Liver (tissue), 9 donors: ENCODE measurements around the gene URB1. TPM values are rescaled to one million over a fixed set of nuclear protein-coding genes. Genes with fewer than 3 reads are reported as not detected.

Experiments
- DNase-seq: peaks from one replicate; pipeline ENCODE4 v3.0.0-alpha.2; 2017; ENCODE audit warnings: low spot score
- H3K27ac ChIP-seq, 2 donors: one replicate each; pipeline ENCODE4 v1.7.0; 2013; ENCODE audit warnings: inconsistent platforms in 2 of 2, low read length in 2 of 2, control low read depth in 1 of 2, low read depth in 1 of 2, mild to moderate bottlenecking in 1 of 2
- H3K27me3 ChIP-seq, 4 donors: one replicate each; pipeline versions ENCODE4 v1.6.1 to v1.7.0; 2013; ENCODE audit warnings: low read length in 3 of 4, inconsistent platforms in 1 of 4, mild to moderate bottlenecking in 1 of 4, moderate library complexity in 1 of 4; ENCODE audit not compliant: control insufficient read depth in 4 of 4, insufficient read depth in 4 of 4
- H3K36me3 ChIP-seq, 4 donors: one replicate each; pipeline versions ENCODE4 v1.6.1 to v1.7.0; 2013; ENCODE audit warnings: low read length in 3 of 4, mild to moderate bottlenecking in 3 of 4, low read depth in 1 of 4, moderate library complexity in 1 of 4; ENCODE audit not compliant: control insufficient read depth in 4 of 4, insufficient read depth in 3 of 4
- H3K4me1 ChIP-seq, 4 donors: one replicate each; pipeline versions ENCODE4 v1.6.1 to v1.7.0; 2013; ENCODE audit warnings: low read length in 3 of 4, mild to moderate bottlenecking in 3 of 4, moderate library complexity in 1 of 4; ENCODE audit not compliant: control insufficient read depth in 4 of 4, insufficient read depth in 4 of 4
- H3K4me3 ChIP-seq, 3 donors: one replicate each; pipeline versions ENCODE4 v1.6.1 to v1.7.0; 2013; ENCODE audit warnings: low read length in 3 of 3, control low read depth in 1 of 3, low read depth in 1 of 3, mild to moderate bottlenecking in 1 of 3
- H3K9ac ChIP-seq, 2 donors: one replicate each; pipeline ENCODE4 v1.7.0; 2013; ENCODE audit warnings: low read length in 2 of 2, mild to moderate bottlenecking in 2 of 2, moderate library complexity in 2 of 2, control low read depth in 1 of 2, low read depth in 1 of 2
- H3K9me3 ChIP-seq, 4 donors: one replicate each; pipeline versions ENCODE4 v1.6.1 to v1.7.0; 2013; ENCODE audit warnings: low read length in 3 of 4; ENCODE audit not compliant: control insufficient read depth in 4 of 4
- ATF3 ChIP-seq: IDR thresholded peaks from 2 replicates; pipeline ENCODE4 v1.6.1; 2016; ENCODE audit warnings: antibody characterized with exemption
- EGR1 ChIP-seq, 2 donors: IDR thresholded peaks; 2 replicates each; pipeline ENCODE4 v1.6.1; 2016 to 2018; ENCODE audit warnings: antibody characterized with exemption in 2 of 2, low read depth in 2 of 2
- HNF4G ChIP-seq: IDR thresholded peaks from 2 replicates; pipeline ENCODE4 v1.6.1; 2016; ENCODE audit warnings: antibody characterized with exemption
- TAF1 ChIP-seq: conservative IDR thresholded peaks from 2 replicates; pipeline ENCODE4 v1.6.1; 2016; ENCODE audit warnings: antibody characterized with exemption, mild to moderate bottlenecking
- WGBS: extraction: QIAGEN DNeasy Blood & Tissue Kit; methylation state at CpG from one replicate; pipeline ENCODE4 v1.1.7; 2013; 5-methylcytosine and 5-hydroxymethylcytosine counted together
- polyA plus RNA-seq, 2 donors: library from polyadenylated mRNA; stranded (reverse) in 1 of 2; unstranded in 1 of 2; fragments of 200-250 nt in 1 of 2; fragments of >200 nt in 1 of 2; fragmentation: Nextera tagmentation in 1 of 2; extraction: Ambion mirVana in 1 of 2; gene quantifications; one replicate each; pipeline versions ENCODE4 v1.2.1 to v1.2.3, GENCODE V29; 2013 to 2015
- total RNA-seq, 2 donors: library from RNA; depleted of rRNA; stranded (reverse); fragments of >200 nt; gene quantifications; one replicate each; pipeline ENCODE4 v1.2.3, GENCODE V29; 2014
- TF ChIP-seq, protein P1 (sequence below): IDR thresholded peaks from 2 replicates; pipeline ENCODE4 v1.6.1; 2016; ENCODE audit warnings: antibody characterized with exemption, mild to moderate bottlenecking
- TF ChIP-seq, protein P2 (sequence below): IDR thresholded peaks from 2 replicates; pipeline ENCODE4 v1.6.1; 2016; ENCODE audit warnings: antibody characterized with exemption
- TF ChIP-seq, protein P3 (sequence below): IDR thresholded peaks from 2 replicates; pipeline ENCODE4 v1.6.1; 2016; ENCODE audit warnings: antibody characterized with exemption
- donor health status: healthy.
- donor health status: healthy.
- donor health status: healthy.
- donor health status: healthy.
- donor health status: healthy.

Gene URB1
- total and polyA plus RNA-seq, 4 donors, result 2.8 to 14.5 (median 7.1) TPM

GRCh38 chr21:32281531-32281930, 111.3 kb downstream of the URB1 start:
- no peaks in the 10 kb centered on the region for H3K9me3 ChIP-seq
- no peak overlapping the region for H3K4me3 ChIP-seq
- H3K36me3 ChIP-seq, result no peaks in the 10 kb centered on the region
- TF ChIP-seq ATF3 (no peak), TAF1 (no peak)
- TF ChIP-seq, protein P1, sequence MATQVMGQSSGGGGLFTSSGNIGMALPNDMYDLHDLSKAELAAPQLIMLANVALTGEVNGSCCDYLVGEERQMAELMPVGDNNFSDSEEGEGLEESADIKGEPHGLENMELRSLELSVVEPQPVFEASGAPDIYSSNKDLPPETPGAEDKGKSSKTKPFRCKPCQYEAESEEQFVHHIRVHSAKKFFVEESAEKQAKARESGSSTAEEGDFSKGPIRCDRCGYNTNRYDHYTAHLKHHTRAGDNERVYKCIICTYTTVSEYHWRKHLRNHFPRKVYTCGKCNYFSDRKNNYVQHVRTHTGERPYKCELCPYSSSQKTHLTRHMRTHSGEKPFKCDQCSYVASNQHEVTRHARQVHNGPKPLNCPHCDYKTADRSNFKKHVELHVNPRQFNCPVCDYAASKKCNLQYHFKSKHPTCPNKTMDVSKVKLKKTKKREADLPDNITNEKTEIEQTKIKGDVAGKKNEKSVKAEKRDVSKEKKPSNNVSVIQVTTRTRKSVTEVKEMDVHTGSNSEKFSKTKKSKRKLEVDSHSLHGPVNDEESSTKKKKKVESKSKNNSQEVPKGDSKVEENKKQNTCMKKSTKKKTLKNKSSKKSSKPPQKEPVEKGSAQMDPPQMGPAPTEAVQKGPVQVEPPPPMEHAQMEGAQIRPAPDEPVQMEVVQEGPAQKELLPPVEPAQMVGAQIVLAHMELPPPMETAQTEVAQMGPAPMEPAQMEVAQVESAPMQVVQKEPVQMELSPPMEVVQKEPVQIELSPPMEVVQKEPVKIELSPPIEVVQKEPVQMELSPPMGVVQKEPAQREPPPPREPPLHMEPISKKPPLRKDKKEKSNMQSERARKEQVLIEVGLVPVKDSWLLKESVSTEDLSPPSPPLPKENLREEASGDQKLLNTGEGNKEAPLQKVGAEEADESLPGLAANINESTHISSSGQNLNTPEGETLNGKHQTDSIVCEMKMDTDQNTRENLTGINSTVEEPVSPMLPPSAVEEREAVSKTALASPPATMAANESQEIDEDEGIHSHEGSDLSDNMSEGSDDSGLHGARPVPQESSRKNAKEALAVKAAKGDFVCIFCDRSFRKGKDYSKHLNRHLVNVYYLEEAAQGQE, result no peak
- H3K27me3 ChIP-seq, result no peaks in the 10 kb centered on the region
- no peak for DNase-seq
- 88% methylated on average over 7 of the region's 7 CpGs for WGBS
- peaks cover 7 to 21% (median 17%) of the 10 kb centered on the region in 4 donors for H3K4me1 ChIP-seq
- H3K9ac ChIP-seq, result no peak overlapping the region
- no peak overlapping the region for H3K27ac ChIP-seq

GRCh38 chr21:32279377-32279680, 113.5 kb downstream of the URB1 start:
- no peak for DNase-seq
- no peaks in the 10 kb centered on the region for H3K36me3 ChIP-seq
- H3K27ac ChIP-seq, result peak overlapping the region; percentile 48 to 61
- TF ChIP-seq ATF3 (no peak), HNF4G (no peak), EGR1 (IDR thresholded peaks at IDR 0.05; ENCODE audit: low read depth in 2 of 2) (no peak)
- TF ChIP-seq, protein P1, result no peak
- TF ChIP-seq, protein P2, sequence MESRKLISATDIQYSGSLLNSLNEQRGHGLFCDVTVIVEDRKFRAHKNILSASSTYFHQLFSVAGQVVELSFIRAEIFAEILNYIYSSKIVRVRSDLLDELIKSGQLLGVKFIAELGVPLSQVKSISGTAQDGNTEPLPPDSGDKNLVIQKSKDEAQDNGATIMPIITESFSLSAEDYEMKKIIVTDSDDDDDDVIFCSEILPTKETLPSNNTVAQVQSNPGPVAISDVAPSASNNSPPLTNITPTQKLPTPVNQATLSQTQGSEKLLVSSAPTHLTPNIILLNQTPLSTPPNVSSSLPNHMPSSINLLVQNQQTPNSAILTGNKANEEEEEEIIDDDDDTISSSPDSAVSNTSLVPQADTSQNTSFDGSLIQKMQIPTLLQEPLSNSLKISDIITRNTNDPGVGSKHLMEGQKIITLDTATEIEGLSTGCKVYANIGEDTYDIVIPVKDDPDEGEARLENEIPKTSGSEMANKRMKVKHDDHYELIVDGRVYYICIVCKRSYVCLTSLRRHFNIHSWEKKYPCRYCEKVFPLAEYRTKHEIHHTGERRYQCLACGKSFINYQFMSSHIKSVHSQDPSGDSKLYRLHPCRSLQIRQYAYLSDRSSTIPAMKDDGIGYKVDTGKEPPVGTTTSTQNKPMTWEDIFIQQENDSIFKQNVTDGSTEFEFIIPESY, result no peak
- TF ChIP-seq, protein P3, sequence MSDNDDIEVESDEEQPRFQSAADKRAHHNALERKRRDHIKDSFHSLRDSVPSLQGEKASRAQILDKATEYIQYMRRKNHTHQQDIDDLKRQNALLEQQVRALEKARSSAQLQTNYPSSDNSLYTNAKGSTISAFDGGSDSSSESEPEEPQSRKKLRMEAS, result no peak
- no peaks in the 10 kb centered on the region for H3K27me3 ChIP-seq
- no peaks in the 10 kb centered on the region for H3K9me3 ChIP-seq
- peaks cover 7 to 21% (median 17%) of the 10 kb centered on the region in 4 donors for H3K4me1 ChIP-seq
- WGBS, result 8% methylated on average over 10 of the region's 10 CpGs
- peak overlapping the region; percentile 80 to 95 (median 95) for H3K4me3 ChIP-seq
- peak overlapping the region; percentile 60 to 76 for H3K9ac ChIP-seq
